Progenitor cell of endocrine pancreas (in vitro differentiated cells): ENCODE results near the gene APOBEC3H. TPM values are rescaled to one million over a fixed set of nuclear protein-coding genes. Genes with fewer than 3 reads are reported as not detected.

Source experiments
- DNase-seq: peaks from one replicate; pipeline ENCODE4 v3.0.0; 2021; ENCODE audit warnings: low spot score; ENCODE audit not compliant: unreplicated experiment
- H3K27ac Mint-ChIP-seq: 2 replicates; pipeline ENCODE4 v1.8.0; 2021; ENCODE audit warnings: mild to moderate bottlenecking, moderate library complexity, mixed read lengths
- H3K27me3 Mint-ChIP-seq: 2 replicates; pipeline ENCODE4 v1.8.0; 2021; ENCODE audit warnings: mixed read lengths
- H3K36me3 Mint-ChIP-seq: 2 replicates; pipeline ENCODE4 v1.8.0; 2022; ENCODE audit warnings: mixed read lengths; ENCODE audit not compliant: insufficient read depth
- H3K4me1 Mint-ChIP-seq: 2 replicates; pipeline ENCODE4 v1.8.0; 2021; ENCODE audit warnings: low read depth, mixed read lengths
- H3K4me3 Mint-ChIP-seq: 2 replicates; pipeline ENCODE4 v1.8.0; 2021; ENCODE audit warnings: low read depth, mild to moderate bottlenecking, moderate library complexity, mixed read lengths
- H3K9me3 Mint-ChIP-seq: 2 replicates; pipeline ENCODE4 v1.8.0; 2021; ENCODE audit warnings: low read depth, mixed read lengths
- total RNA-seq: library from RNA; stranded (reverse); gene quantifications from 2 replicates; pipeline ENCODE4 v1.2.1, GENCODE V29; 2021
- TF ChIP-seq, protein P1 (sequence below): fragments of 200-600 bp; sonication (generic); IDR thresholded peaks from one replicate; pipeline ENCODE4 v1.5.0; 2021; ENCODE audit warnings: antibody characterized with exemption, mild to moderate bottlenecking; ENCODE audit not compliant: unreplicated experiment

Gene APOBEC3H
- total RNA-seq, 1 donor from 2014 or later = not detected

DNA sequence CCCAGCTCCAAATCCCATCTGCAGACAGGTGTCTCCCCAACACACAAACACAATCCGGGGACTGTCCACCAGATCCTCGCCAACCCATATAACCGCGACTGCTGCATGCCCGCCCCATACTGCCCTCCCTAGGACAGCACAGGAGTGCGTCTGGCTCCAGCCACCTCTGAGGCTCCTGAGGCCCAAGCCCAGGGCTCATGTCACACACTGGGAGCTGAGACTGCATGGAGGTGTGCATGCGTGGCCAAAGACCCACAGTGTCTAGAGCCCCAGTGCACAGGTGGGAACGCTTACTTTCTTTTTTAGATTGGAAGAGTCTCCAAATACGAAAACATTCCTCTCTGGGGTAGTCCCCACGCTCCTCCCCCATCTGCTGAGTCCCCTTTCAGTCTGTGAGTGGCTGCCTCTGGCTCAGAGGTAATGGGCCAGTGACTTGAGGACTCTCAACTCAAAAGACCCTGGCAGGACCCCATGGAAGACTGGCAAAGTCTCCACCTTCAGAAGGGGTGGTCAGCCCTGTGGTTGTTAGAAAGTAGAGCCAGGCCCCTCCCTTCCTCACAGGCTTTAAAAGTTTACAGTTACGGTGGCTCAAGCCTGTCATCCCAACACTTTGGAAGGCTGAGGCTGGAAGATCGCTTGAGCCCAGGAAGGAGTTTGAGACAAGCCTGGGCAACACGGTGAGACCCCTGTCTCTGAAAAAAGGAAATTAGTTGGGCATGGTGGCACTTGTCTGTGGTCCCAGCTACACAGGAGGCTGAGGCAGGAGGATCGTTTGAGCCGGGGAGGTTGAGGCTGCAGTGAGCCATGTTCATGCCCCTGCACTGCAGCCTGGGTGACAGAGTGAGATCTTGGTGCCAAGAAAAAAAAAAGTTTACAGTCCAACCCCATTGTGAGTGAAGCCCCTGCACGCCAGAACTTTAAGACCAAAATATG lies 53.1 kb downstream of the APOBEC3H start:
- Mint-ChIP-seq H3K36me3 (no peaks in the 10 kb centered on the region), H3K4me1 (peaks cover 15% of the 10 kb centered on the region), H3K27ac (no peak overlapping the region), H3K27me3 (peaks cover 28% of the 10 kb centered on the region), H3K9me3 (no peaks in the 10 kb centered on the region), H3K4me3 (peak overlapping the region; percentile 24)
- TF ChIP-seq, protein P1, sequence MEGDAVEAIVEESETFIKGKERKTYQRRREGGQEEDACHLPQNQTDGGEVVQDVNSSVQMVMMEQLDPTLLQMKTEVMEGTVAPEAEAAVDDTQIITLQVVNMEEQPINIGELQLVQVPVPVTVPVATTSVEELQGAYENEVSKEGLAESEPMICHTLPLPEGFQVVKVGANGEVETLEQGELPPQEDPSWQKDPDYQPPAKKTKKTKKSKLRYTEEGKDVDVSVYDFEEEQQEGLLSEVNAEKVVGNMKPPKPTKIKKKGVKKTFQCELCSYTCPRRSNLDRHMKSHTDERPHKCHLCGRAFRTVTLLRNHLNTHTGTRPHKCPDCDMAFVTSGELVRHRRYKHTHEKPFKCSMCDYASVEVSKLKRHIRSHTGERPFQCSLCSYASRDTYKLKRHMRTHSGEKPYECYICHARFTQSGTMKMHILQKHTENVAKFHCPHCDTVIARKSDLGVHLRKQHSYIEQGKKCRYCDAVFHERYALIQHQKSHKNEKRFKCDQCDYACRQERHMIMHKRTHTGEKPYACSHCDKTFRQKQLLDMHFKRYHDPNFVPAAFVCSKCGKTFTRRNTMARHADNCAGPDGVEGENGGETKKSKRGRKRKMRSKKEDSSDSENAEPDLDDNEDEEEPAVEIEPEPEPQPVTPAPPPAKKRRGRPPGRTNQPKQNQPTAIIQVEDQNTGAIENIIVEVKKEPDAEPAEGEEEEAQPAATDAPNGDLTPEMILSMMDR = no peak
- DNase-seq = no peak

DNA sequence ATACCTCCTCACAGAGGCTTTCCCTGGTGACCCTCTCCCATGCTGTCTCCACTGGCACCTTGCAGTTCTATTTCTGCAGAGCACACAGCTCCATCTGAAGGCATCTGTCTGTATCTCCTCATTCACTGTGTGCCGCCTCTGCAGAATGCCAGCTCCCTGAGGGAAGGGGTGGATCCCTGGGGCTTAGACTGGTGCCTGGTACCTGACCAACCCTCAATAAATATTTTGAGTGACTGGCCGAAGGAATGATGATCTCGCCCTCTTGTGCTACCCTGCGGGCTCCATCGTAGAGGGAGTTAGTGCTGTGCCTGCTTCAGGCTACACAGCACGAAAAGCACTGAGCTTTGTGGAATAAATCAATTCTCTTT lies 53.8 kb downstream of the APOBEC3H start:
- TF ChIP-seq, protein P1 = no peak
- Mint-ChIP-seq H3K27me3 (peaks cover 34% of the 10 kb centered on the region), H3K36me3 (no peaks in the 10 kb centered on the region), H3K9me3 (no peaks in the 10 kb centered on the region), H3K4me1 (peaks cover 15% of the 10 kb centered on the region), H3K4me3 (peak overlapping the region; percentile 63), H3K27ac (no peak overlapping the region)
- no peak for DNase-seq

DNA sequence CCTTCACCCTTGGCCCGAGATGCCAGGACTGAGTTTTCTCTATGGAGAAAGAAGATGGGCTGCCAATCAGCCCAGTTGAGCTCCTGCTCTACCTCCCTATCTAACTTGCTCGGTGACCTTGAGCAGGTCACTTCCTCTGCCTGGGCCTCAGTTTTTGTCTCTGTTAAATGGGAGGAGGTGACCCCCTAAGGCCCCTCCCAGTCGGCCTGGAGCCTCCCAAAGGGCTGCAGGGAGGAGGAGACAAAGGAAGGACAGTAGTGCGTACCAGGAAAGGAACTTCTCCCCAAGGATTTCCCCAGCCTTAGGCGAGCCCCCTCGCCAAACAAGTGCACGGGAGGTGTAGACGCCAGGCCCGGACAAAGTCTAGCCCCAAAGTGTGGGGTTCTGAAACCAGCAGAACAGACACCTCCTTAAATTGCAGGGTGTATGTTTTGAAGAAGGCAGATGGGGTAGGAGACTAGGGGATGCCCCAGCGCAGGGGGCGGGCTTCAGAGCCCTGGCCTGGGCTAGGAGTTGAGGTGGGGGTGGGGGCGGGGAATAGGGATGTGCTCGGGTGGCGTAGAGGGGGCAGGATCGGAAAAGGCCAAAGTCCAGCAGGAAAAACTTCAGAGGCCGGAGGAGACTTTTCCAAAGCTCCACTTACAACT lies 54.4 kb downstream of the APOBEC3H start:
- H3K9me3 Mint-ChIP-seq = no peaks in the 10 kb centered on the region
- no peak overlapping the region for H3K27ac Mint-ChIP-seq
- H3K4me1 Mint-ChIP-seq = peaks cover 11% of the 10 kb centered on the region
- H3K4me3 Mint-ChIP-seq = peak overlapping the region; percentile 63
- no peaks in the 10 kb centered on the region for H3K36me3 Mint-ChIP-seq
- no peak for DNase-seq
- peaks cover 39% of the 10 kb centered on the region for H3K27me3 Mint-ChIP-seq
- TF ChIP-seq, protein P1 = no peak

DNA sequence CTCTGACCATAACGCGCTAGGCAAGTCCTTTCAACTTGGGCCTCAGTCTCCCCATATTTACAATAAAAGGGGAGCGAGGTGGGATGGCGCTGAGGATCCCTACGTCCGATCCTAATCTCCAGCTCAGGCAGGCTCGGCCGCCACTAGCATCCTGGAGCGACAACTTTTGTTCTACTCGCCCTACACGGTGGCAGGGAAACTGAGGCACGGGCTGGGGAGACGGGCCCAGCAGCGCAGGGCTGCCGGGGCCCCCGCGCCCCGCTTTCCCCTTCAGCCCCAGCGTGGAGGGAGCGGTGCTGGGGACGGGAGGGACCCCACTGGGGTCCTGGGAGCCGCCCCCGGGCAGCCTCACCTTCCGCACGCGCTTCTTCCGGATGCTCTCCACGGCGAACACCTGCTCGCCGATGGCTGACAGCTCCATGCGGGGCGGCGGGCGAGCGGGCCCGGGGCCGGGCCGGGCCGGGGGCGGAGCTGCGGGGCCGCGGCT lies 55.0 kb downstream of the APOBEC3H start:
- peaks cover 9% of the 10 kb centered on the region for H3K4me1 Mint-ChIP-seq
- H3K27ac Mint-ChIP-seq = no peak overlapping the region
- peaks cover 45% of the 10 kb centered on the region for H3K27me3 Mint-ChIP-seq
- H3K9me3 Mint-ChIP-seq = no peaks in the 10 kb centered on the region
- H3K36me3 Mint-ChIP-seq = no peaks in the 10 kb centered on the region
- DNase-seq = no peak
- TF ChIP-seq, protein P1 = no peak
- H3K4me3 Mint-ChIP-seq = peak overlapping the region; percentile 63

DNA sequence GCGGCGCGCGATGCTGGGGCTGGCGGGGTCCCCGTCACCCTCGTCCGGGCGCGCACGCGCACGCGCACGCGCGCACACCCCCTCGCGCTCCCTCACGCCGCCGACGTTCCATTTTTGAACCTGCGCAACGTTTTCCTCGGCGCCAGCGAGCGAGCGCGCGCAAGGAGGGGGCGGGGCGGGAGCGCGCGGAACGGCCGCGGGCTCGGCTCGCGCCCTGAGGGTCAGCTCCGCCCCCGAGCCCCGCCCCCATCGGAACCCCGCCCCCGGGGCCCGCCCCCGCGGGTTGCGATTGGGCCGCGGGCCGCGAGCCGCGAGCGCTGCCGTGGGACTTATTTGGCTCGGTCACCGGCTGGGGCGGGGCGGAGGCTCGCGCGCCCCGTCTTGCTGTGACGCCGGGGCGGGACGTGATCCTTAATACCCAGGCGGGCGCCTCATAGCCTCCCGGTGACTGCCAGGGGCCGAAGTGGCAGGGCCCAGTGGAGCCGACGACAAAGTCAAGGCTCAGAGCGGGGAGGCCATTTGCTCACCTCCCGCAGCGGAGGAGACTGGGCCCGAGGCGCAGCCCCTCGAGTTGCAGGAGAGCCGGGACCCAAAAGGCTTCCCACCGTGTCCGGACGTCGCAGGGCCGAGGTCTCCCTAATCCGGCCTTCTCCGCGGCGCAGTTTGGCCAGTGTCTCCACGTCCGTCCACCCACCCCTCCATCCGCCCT lies 55.6 kb downstream of the APOBEC3H start, which contains the start of gene CBX7:
Gene CBX7, minus strand, starts transcription at position 170 of the 709 bp plus-strand sequence. CDS start 236 bp downstream, outside the sequence.
- TF ChIP-seq, protein P1 = no peak
- Mint-ChIP-seq H3K36me3 (no peaks in the 10 kb centered on the region), H3K9me3 (no peaks in the 10 kb centered on the region), H3K4me3 (peak within 1 kb of the TSS; percentile 75), H3K4me1 (peaks cover 9% of the 10 kb centered on the region), H3K27ac (peak within 1 kb of the TSS; percentile 30), H3K27me3 (peaks cover 49% of the 10 kb centered on the region)
- DNase-seq = peak; percentile 86
